B cell (primary cell): ENCODE data around the gene CLK4. TPM values are rescaled to one million over a fixed set of nuclear protein-coding genes. Genes with fewer than 3 reads are reported as not detected.

Experiments used
- ATAC-seq: fragments of 200-7000 bp; cut with Tn5 transposase; one replicate; pipeline ENCODE4 v1.10.0; 2021; ENCODE audit warnings: low read depth, mild to moderate bottlenecking, moderate number of reproducible peaks, moderate library complexity
- CTCF ChIA-PET: fragments of 350-600 bp; sonication (Branson Sonifier 250); formaldehyde crosslinking; loops from one replicate; lab custom pipeline; 2021; ENCODE audit warnings: antibody characterized with exemption, inconsistent platforms; lab: Charles Lee
- POLR2A ChIA-PET: fragments of 350-600 bp; sonication (Branson Sonifier 250); formaldehyde crosslinking; loops from one replicate; lab custom pipeline; 2021; ENCODE audit warnings: antibody characterized with exemption; lab: Charles Lee
- DNase-seq: peaks from one replicate; pipeline ENCODE4 v3.0.0; 2013
- H2AFZ ChIP-seq: 2 replicates; pipeline ENCODE4 v1.6.1; 2012; ENCODE audit warnings: mild to moderate bottlenecking, low read depth, low read length; ENCODE audit not compliant: insufficient read depth, poor library complexity, severe bottlenecking
- H3K27ac ChIP-seq, 2 donors: 1 replicate in 1 of 2; 2 replicates in 1 of 2; pipeline ENCODE4 v1.5.1; 2012 to 2013; ENCODE audit warnings: low read length in 2 of 2, mild to moderate bottlenecking in 2 of 2, moderate library complexity in 1 of 2
- H3K27me3 ChIP-seq, 4 experiments: fragments of 200-600 bp in 1 of 4; sonication (generic) in 1 of 4; replicated peaks in 1 of 4; 1 replicate in 2 of 4; 2 replicates in 2 of 4; pipeline versions ENCODE4 v1.6.1 to v1.7.0; 2013 to 2016; ENCODE audit warnings: low read length in 3 of 4, mild to moderate bottlenecking in 2 of 4, mixed read lengths in 1 of 4, moderate library complexity in 1 of 4; ENCODE audit not compliant: insufficient read depth in 4 of 4, control insufficient read depth in 3 of 4; ENCODE audit errors: control extremely low read depth in 1 of 4
- H3K36me3 ChIP-seq, 2 experiments: replicated peaks in 1 of 2; 1 replicate in 1 of 2; 2 replicates in 1 of 2; pipeline versions ENCODE4 v1.6.1 to v1.7.1; 2013; ENCODE audit warnings: low read length in 1 of 2; ENCODE audit not compliant: insufficient read depth in 2 of 2, control insufficient read depth in 1 of 2; ENCODE audit errors: control extremely low read depth in 1 of 2, extremely low read depth in 1 of 2
- H3K4me1 ChIP-seq, 2 donors: fragments of 200-600 bp in 1 of 2; sonication (generic) in 1 of 2; 1 replicate in 1 of 2; 2 replicates in 1 of 2; pipeline versions ENCODE4 v1.5.1 to v1.6.1; 2013 to 2017; ENCODE audit warnings: low read length in 2 of 2; ENCODE audit not compliant: control insufficient read depth in 2 of 2, insufficient read depth in 2 of 2
- H3K4me2 ChIP-seq: replicated peaks from 2 replicates; pipeline ENCODE3; 2012; ENCODE audit warnings: mild to moderate bottlenecking, low read depth, low read length; ENCODE audit not compliant: poor library complexity, severe bottlenecking
- H3K4me3 ChIP-seq, 5 experiments: fragments of 200-600 bp in 1 of 5; sonication (generic) in 1 of 5; 1 replicate in 3 of 5; 2 replicates in 2 of 5; pipeline versions ENCODE4 v1.5.1 to v1.7.0; 2011 to 2016; ENCODE audit warnings: low read length in 4 of 5, mild to moderate bottlenecking in 4 of 5, low read depth in 2 of 5, control low read depth in 1 of 5, moderate library complexity in 1 of 5; ENCODE audit not compliant: insufficient read depth in 1 of 5; ENCODE audit errors: control extremely low read depth in 1 of 5, extremely low read depth in 1 of 5
- H3K79me2 ChIP-seq: fragments of 200-600 bp; sonication (generic); one replicate; pipeline ENCODE4 v1.6.0; 2016; ENCODE audit warnings: low read length; ENCODE audit not compliant: control insufficient read depth, insufficient read depth
- H3K9ac ChIP-seq: fragments of 200-600 bp; sonication (generic); 2 replicates; pipeline ENCODE4 v1.6.1; 2017; ENCODE audit warnings: mild to moderate bottlenecking, low read length, moderate library complexity
- H3K9me3 ChIP-seq, 3 donors: one replicate each; pipeline versions ENCODE4 v1.6.1 to v1.7.1; 2013; ENCODE audit warnings: low read length in 2 of 3; ENCODE audit not compliant: control insufficient read depth in 2 of 3, insufficient read depth in 1 of 3; ENCODE audit errors: control extremely low read depth in 1 of 3
- H4K20me1 ChIP-seq: 2 replicates; pipeline ENCODE4 v1.6.0; 2012; ENCODE audit warnings: mild to moderate bottlenecking, low read length; ENCODE audit not compliant: insufficient read depth, control insufficient read depth, poor library complexity, severe bottlenecking
- H3K27ac Mint-ChIP-seq: one replicate; pipeline ENCODE4 v1.8.0; 2021; ENCODE audit warnings: mixed read lengths
- H3K27me3 Mint-ChIP-seq: one replicate; pipeline ENCODE4 v1.8.0; 2021; ENCODE audit warnings: mixed read lengths
- H3K4me1 Mint-ChIP-seq: one replicate; pipeline ENCODE4 v1.8.0; 2021; ENCODE audit warnings: mixed read lengths
- H3K4me3 Mint-ChIP-seq: one replicate; pipeline ENCODE4 v1.8.0; 2021; ENCODE audit warnings: mixed read lengths
- H3K9me3 Mint-ChIP-seq: one replicate; pipeline ENCODE4 v1.8.0; 2022; ENCODE audit warnings: mixed read lengths; ENCODE audit not compliant: insufficient read depth
- EZH2 ChIP-seq: IDR thresholded peaks from 2 replicates; pipeline ENCODE4 v1.6.1; 2012; ENCODE audit warnings: borderline replicate concordance, low read depth, mild to moderate bottlenecking, moderate library complexity, low read length; ENCODE audit not compliant: insufficient read depth, poor library complexity, severe bottlenecking
- WGBS: methylation state at CpG from one replicate; pipeline ENCODE4 v1.1.5; 2013; ENCODE audit warnings: missing lambda C conversion rate; ENCODE audit not compliant: insufficient coverage; 5-methylcytosine and 5-hydroxymethylcytosine counted together
- intact Hi-C: fragments of 100-400 bp; cut with micrococcal nuclease; formaldehyde crosslinking; loops from one replicate; pipeline ENCODE4 v1.10.0; 2022
- polyA plus RNA-seq: library from polyadenylated mRNA; depleted of rRNA; stranded (reverse); fragments of >200 nt; gene quantifications from 2 replicates; pipeline ENCODE4 v1.2.3, GENCODE V29; 2012
- small RNA-seq: library from RNA; depleted of rRNA; stranded (forward); fragments of <200 nt; gene quantifications from one replicate; pipeline ENCODE3, GENCODE V24; 2012; ENCODE audit warnings: low replicate concordance, low read depth; ENCODE audit not compliant: insufficient read length
- total RNA-seq, 2 donors: library from RNA; stranded (reverse); fragments of 120-200 nt in 1 of 2; gene quantifications; 1 replicate in 1 of 2; 2 replicates in 1 of 2; pipeline versions ENCODE4 v1.2.3 to v1.2.4, GENCODE V29; 2013 to 2022
- TF ChIP-seq, protein P1 (sequence below): fragments of 200-600 bp; IDR thresholded peaks from one replicate; pipeline ENCODE4 v1.8.0; 2022; ENCODE audit warnings: antibody characterized with exemption, mild to moderate bottlenecking

Gene CLK4
- total and polyA plus RNA-seq, 2 donors (not counting 1 experiment from before 2014, with no cell fraction given): 72.3 to 132 TPM

DNA sequence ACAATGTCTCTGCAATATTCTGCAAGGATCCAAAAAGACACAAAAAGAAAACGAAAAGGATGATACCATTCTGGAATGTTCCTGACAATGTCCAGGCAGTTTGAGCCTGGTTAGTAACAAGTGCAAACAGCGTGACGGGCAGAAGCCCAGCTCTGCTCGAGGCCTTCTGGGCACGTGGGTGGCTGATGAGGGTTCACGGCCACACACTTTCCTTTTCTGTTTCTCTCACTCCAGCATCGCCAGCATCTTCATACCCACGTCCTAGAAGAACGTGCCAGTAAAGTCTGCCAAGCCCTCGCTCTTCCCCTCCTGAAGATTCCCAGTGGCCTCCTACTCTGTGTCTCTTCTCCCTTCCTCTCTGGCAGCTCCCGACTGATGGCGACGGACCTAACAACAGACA lies 73.3 kb downstream of the CLK4 start:
- 92% methylated on average over 13 of the region's 13 CpGs for WGBS
- peaks cover 0 to 5% (median 0%) of the 10 kb centered on the region in 4 experiments for H3K27me3 ChIP-seq
- no peak overlapping the region for H3K27ac ChIP-seq
- no peak overlapping the region for H3K4me2 ChIP-seq
- Mint-ChIP-seq H3K4me3 (no peak overlapping the region), H3K4me1 (no peaks in the 10 kb centered on the region), H3K27ac (no peak overlapping the region), H3K27me3 (peaks cover 17% of the 10 kb centered on the region), H3K9me3 (no peaks in the 10 kb centered on the region)
- no peaks in the 10 kb centered on the region for H3K4me1 ChIP-seq
- ChIA-PET CTCF (interaction anchor here (0.6 to 2.4 kb wide), 2 partner anchors 319 to 561 kb away, joined by 3 to 12 read pairs; no protein-coding TSS in a partner anchor), POLR2A (no interaction called here)
- no peak for ATAC-seq
- no peak overlapping the region for H3K9ac ChIP-seq
- TF ChIP-seq, protein P1, sequence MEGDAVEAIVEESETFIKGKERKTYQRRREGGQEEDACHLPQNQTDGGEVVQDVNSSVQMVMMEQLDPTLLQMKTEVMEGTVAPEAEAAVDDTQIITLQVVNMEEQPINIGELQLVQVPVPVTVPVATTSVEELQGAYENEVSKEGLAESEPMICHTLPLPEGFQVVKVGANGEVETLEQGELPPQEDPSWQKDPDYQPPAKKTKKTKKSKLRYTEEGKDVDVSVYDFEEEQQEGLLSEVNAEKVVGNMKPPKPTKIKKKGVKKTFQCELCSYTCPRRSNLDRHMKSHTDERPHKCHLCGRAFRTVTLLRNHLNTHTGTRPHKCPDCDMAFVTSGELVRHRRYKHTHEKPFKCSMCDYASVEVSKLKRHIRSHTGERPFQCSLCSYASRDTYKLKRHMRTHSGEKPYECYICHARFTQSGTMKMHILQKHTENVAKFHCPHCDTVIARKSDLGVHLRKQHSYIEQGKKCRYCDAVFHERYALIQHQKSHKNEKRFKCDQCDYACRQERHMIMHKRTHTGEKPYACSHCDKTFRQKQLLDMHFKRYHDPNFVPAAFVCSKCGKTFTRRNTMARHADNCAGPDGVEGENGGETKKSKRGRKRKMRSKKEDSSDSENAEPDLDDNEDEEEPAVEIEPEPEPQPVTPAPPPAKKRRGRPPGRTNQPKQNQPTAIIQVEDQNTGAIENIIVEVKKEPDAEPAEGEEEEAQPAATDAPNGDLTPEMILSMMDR: no peak
- TF ChIP-seq EZH2: no peak
- H2AFZ ChIP-seq: no peak overlapping the region
- no peaks in the 10 kb centered on the region for H3K36me3 ChIP-seq
- no peaks in the 10 kb centered on the region for H3K79me2 ChIP-seq
- H4K20me1 ChIP-seq: no peaks in the 10 kb centered on the region
- no peaks in the 10 kb centered on the region for H3K9me3 ChIP-seq
- no peak for DNase-seq
- H3K4me3 ChIP-seq: no peak overlapping the region
- intact Hi-C loops: no loop called here

Small RNA genes within 50 kb of the gene (small RNA-seq; reads per million reads assigned to genes)
- gene RN7SKP70: not detected

Other genes starting within 250 kb of the CLK4 start
- gene COL23A1, start 36.7 kb downstream of the CLK4 start, total RNA-seq: 0.10 and 0.20 TPM in 2 replicates
- gene COL23A1, start 36.7 kb downstream of the CLK4 start, polyA plus RNA-seq: 0.07 TPM in 1 of 2 replicates, not detected in the other
- gene ZNF354A, start 103.6 kb upstream of the CLK4 start, total RNA-seq: 18.2 and 20.3 TPM in 2 replicates
- gene ZNF354A, start 103.6 kb upstream of the CLK4 start, polyA plus RNA-seq: 10.0 and 12.5 TPM in 2 replicates
- gene ZNF354B, start 232.9 kb upstream of the CLK4 start, total RNA-seq: 34.6 and 37.5 TPM in 2 replicates
- 17.1 and 19.5 TPM in 2 replicates for gene ZNF354B, start 232.9 kb upstream of the CLK4 start, polyA plus RNA-seq